SK-N-SH (cell line): ENCODE measurements around the gene LHX6. TPM values are rescaled to one million over a fixed set of nuclear protein-coding genes. Genes with fewer than 3 reads are reported as not detected.

ENCODE experiments used
- CTCF ChIA-PET: fragments of 300-600, 350-600 bp; formaldehyde crosslinking; extraction: SDS; loops from one replicate; lab custom pipeline; 2021; lab: Yijun Ruan, JAX
- POLR2A ChIA-PET: fragments of 350-600 bp; sonication (Branson Sonifier 250); formaldehyde crosslinking; extraction: SDS; loops from one replicate; lab custom pipeline; 2020; ENCODE audit warnings: antibody characterized with exemption, inconsistent platforms; lab: Yijun Ruan, JAX
- DNase-seq: peaks from one replicate; pipeline ENCODE4 v3.0.0; 2012
- H2AFZ ChIP-seq: fragments of 200-600 bp; sonication (generic); 2 replicates; pipeline ENCODE4 v1.8.1; 2016; ENCODE audit warnings: antibody characterized with exemption, mild to moderate bottlenecking, low read depth
- H3F3A ChIP-seq: fragments of 200-600 bp; sonication (generic); replicated peaks from 2 replicates; pipeline ENCODE3; 2016; ENCODE audit warnings: antibody characterized with exemption, mild to moderate bottlenecking; ENCODE audit not compliant: insufficient read depth
- H3K27ac ChIP-seq, 2 experiments: fragments of 200-500 bp in 1 of 2; fragments of 200-600 bp in 1 of 2; sonication (Bioruptor generic) in 1 of 2; sonication (generic), shearing (Covaris generic) in 1 of 2; 2 replicates each; pipeline versions ENCODE4 v1.5.1 to v1.6.1; 2014 to 2016; ENCODE audit warnings: low read depth in 2 of 2, inconsistent platforms in 1 of 2, low read length in 1 of 2, mild to moderate bottlenecking in 1 of 2, mixed read lengths in 1 of 2
- H3K27me3 ChIP-seq: fragments of 200-600 bp; sonication (generic), shearing (Covaris generic); 2 replicates; pipeline ENCODE4 v1.6.1; 2016; ENCODE audit warnings: mixed run types; ENCODE audit not compliant: insufficient read depth
- H3K36me3 ChIP-seq, 2 experiments: fragments of 200-500 bp in 1 of 2; fragments of 200-600 bp in 1 of 2; sonication (Bioruptor generic) in 1 of 2; sonication (generic) in 1 of 2; replicated peaks in 1 of 2; 2 replicates each; pipeline versions ENCODE3 to v1.5.1; 2014 to 2016; ENCODE audit warnings: low read length in 1 of 2, mild to moderate bottlenecking in 1 of 2; ENCODE audit not compliant: insufficient read depth in 2 of 2, control insufficient read depth in 1 of 2
- H3K4me1 ChIP-seq, 2 experiments: fragments of 200-500 bp in 1 of 2; fragments of 200-600 bp in 1 of 2; sonication (Bioruptor generic) in 1 of 2; sonication (generic), shearing (Covaris generic) in 1 of 2; 2 replicates each; pipeline versions ENCODE4 v1.5.1 to v1.6.1; 2014 to 2016; ENCODE audit warnings: low read depth in 1 of 2, low read length in 1 of 2, mixed run types in 1 of 2; ENCODE audit not compliant: insufficient read depth in 2 of 2, control insufficient read depth in 1 of 2
- H3K4me2 ChIP-seq: fragments of 200-600 bp; sonication (generic), shearing (Covaris generic); 2 replicates; pipeline ENCODE4 v1.6.1; 2017; ENCODE audit warnings: mixed run types
- H3K4me3 ChIP-seq, 2 experiments: fragments of 200-500 bp in 1 of 2; fragments of 200-600 bp in 1 of 2; sonication (Bioruptor generic) in 1 of 2; sonication (generic), shearing (Covaris generic) in 1 of 2; 2 replicates each; pipeline versions ENCODE4 v1.5.1 to v1.8.1; 2014 to 2016; ENCODE audit warnings: low read depth in 2 of 2, inconsistent platforms in 1 of 2, low read length in 1 of 2, mild to moderate bottlenecking in 1 of 2, mixed read lengths in 1 of 2, moderate library complexity in 1 of 2
- H3K79me2 ChIP-seq: fragments of 200-600 bp; sonication (generic); 2 replicates; pipeline ENCODE4 v1.8.1; 2017; ENCODE audit warnings: mild to moderate bottlenecking; ENCODE audit not compliant: insufficient read depth
- H3K9ac ChIP-seq: fragments of 200-600 bp; sonication (generic); 2 replicates; pipeline ENCODE4 v1.6.1; 2017; ENCODE audit warnings: mixed run types
- H3K9me2 ChIP-seq: fragments of 200-600 bp; sonication (generic); 2 replicates; pipeline ENCODE4 v1.6.1; 2017; ENCODE audit warnings: mixed run types
- H3K9me3 ChIP-seq: fragments of 200-600 bp; sonication (generic); 2 replicates; pipeline ENCODE4 v1.6.1; 2017; ENCODE audit warnings: mixed run types, mild to moderate bottlenecking, moderate library complexity
- H4K20me1 ChIP-seq: fragments of 200-600 bp; sonication (generic); 2 replicates; pipeline ENCODE4 v1.6.1; 2017; ENCODE audit warnings: mild to moderate bottlenecking, mixed run types; ENCODE audit not compliant: insufficient read depth
- ELF1 ChIP-seq: IDR thresholded peaks from 2 replicates; pipeline ENCODE4 v1.4.0; 2012
- EP300 ChIP-seq, 2 experiments: IDR thresholded peaks; 2 replicates each; pipeline versions ENCODE4 v1.4.0 to v1.6.1; 2012; ENCODE audit warnings: borderline replicate concordance in 1 of 2, low read depth in 1 of 2, low read length in 1 of 2
- EZH2phosphoT487 ChIP-seq: fragments of 200-600 bp; sonication (generic); IDR thresholded peaks from 2 replicates; pipeline ENCODE4 v1.6.1; 2017; ENCODE audit warnings: low read depth, mixed run types, mild to moderate bottlenecking, antibody characterized with exemption, moderate library complexity, borderline replicate concordance
- FOSL2 ChIP-seq: IDR thresholded peaks from 2 replicates; pipeline ENCODE4 v1.4.0; 2012; ENCODE audit warnings: low read depth, mild to moderate bottlenecking, moderate library complexity, borderline replicate concordance
- FOXJ3 ChIP-seq: sonication (generic); formaldehyde crosslinking; IDR thresholded peaks from 2 replicates; pipeline ENCODE4 v1.5.1; 2020; ENCODE audit warnings: mild to moderate bottlenecking, missing genetic modification reagents
- FOXM1 ChIP-seq: IDR thresholded peaks from 2 replicates; pipeline ENCODE4 v1.4.0; 2012; ENCODE audit warnings: low read depth, mild to moderate bottlenecking
- GABPA ChIP-seq: IDR thresholded peaks from 2 replicates; pipeline ENCODE4 v1.4.0; 2012; ENCODE audit warnings: low read depth, mild to moderate bottlenecking
- GATA2 ChIP-seq: sonication (generic); formaldehyde crosslinking; IDR thresholded peaks from 2 replicates; pipeline ENCODE4 v1.5.0; 2020; ENCODE audit warnings: mild to moderate bottlenecking, missing genetic modification reagents
- JUND ChIP-seq: IDR thresholded peaks from 2 replicates; pipeline ENCODE4 v1.4.0; 2012
- POLR2AphosphoS5 ChIP-seq: IDR thresholded peaks from 2 replicates; pipeline ENCODE4 v1.6.1; 2012; ENCODE audit warnings: low read depth, low read length
- RAD21 ChIP-seq: IDR thresholded peaks from 2 replicates; pipeline ENCODE4 v1.6.1; 2012; ENCODE audit warnings: mild to moderate bottlenecking, low read length
- SIN3A ChIP-seq: IDR thresholded peaks from 2 replicates; pipeline ENCODE4 v1.6.1; 2012; ENCODE audit warnings: low read depth, mild to moderate bottlenecking, low read length, moderate library complexity, borderline replicate concordance
- SMC3 ChIP-seq: IDR thresholded peaks from 2 replicates; pipeline ENCODE4 v1.6.1; 2012; ENCODE audit warnings: low read depth, low read length, improper control_type of control experiment
- TAF1 ChIP-seq: IDR thresholded peaks from 2 replicates; pipeline ENCODE4 v1.6.1; 2012; ENCODE audit warnings: low read depth, mild to moderate bottlenecking, low read length, moderate library complexity, borderline replicate concordance
- TEAD4 ChIP-seq: IDR thresholded peaks from 2 replicates; pipeline ENCODE4 v1.4.0; 2012; ENCODE audit warnings: mild to moderate bottlenecking, borderline replicate concordance; ENCODE audit not compliant: insufficient read depth
- YY1 ChIP-seq: IDR thresholded peaks from 2 replicates; pipeline ENCODE4 v1.4.0; 2012; ENCODE audit warnings: low read depth, mild to moderate bottlenecking
- WGBS: methylation state at CpG from one replicate; pipeline ENCODE4 v1.1.6; 2017; ENCODE audit warnings: low lambda C conversion rate; 5-methylcytosine and 5-hydroxymethylcytosine counted together
- polyA plus RNA-seq, 3 experiments: library from polyadenylated mRNA; depleted of rRNA; stranded (reverse); fragments of >200 nt; gene quantifications; 2 replicates each; pipeline ENCODE4 v1.2.3, GENCODE V29; 2012
- TF ChIP-seq, protein P1 (sequence below): fragments of 150-350 bp; IDR thresholded peaks from 2 replicates; pipeline ENCODE4 v1.6.1; 2016; ENCODE audit warnings: mild to moderate bottlenecking, low read depth, low read length
- TF ChIP-seq, protein P2 (sequence below): fragments of 150-350 bp; IDR thresholded peaks from 2 replicates; pipeline ENCODE4 v1.6.1; 2017; ENCODE audit warnings: antibody characterized with exemption, low read length, low read depth, borderline replicate concordance
- TF ChIP-seq, protein P3 (sequence below): fragments of 200-600 bp; sonication (generic); IDR thresholded peaks from 2 replicates; pipeline ENCODE4 v1.6.1; 2017; ENCODE audit warnings: antibody characterized with exemption, mild to moderate bottlenecking, moderate library complexity
- TF ChIP-seq, protein P4 (sequence below): IDR thresholded peaks from 2 replicates; pipeline ENCODE4 v1.4.0; 2012; ENCODE audit warnings: low read depth, borderline replicate concordance
- TF ChIP-seq, protein P5 (sequence below): IDR thresholded peaks from 2 replicates; pipeline ENCODE4; 2012

Gene LHX6
- polyA plus RNA-seq, 1 of the 3 experiments (the other 2 are of a cell fraction) = 0.02 TPM

DNA sequence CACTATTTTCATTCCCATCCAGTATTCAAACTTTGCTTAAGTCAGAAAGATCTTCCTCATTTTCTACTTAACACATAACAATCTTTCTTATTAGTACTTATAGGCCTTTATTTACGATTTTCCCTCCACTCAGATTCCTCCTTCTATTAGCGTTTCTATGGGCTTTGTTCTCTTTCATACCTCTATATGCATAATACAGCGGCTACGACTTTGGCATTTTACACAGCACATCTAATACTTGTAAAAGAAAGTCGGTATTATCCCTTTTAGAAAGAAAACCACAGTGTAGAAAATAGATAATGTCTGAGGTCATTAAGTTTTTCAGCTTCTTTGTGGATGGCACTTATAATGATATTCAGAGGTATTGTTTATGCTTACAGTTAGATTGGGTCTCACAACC, 27.4 kb upstream of the LHX6 start:
- CTCF ChIA-PET = interaction anchor here (1.1 to 1.2 kb wide), 2 partner anchors 131 kb away, joined by 3 read pairs; no protein-coding TSS in a partner anchor
- Histone ChIP-seq H3K27ac (no peak overlapping the region), H4K20me1 (no peaks in the 10 kb centered on the region), H3K9ac (no peak overlapping the region), H3K36me3 (peaks cover 31 to 56% of the 10 kb centered on the region in 2 experiments), H3K4me3 (no peak overlapping the region), H3K79me2 (peaks cover 30% of the 10 kb centered on the region), H3K4me2 (no peak overlapping the region), H3K9me3 (no peaks in the 10 kb centered on the region), H3F3A (no peaks in the 10 kb centered on the region), H3K9me2 (no peaks in the 10 kb centered on the region), H3K4me1 (peaks cover 0 to 6% of the 10 kb centered on the region in 2 experiments; a peak in 1 of 4 replicates), H2AFZ (no peak overlapping the region), H3K27me3 (no peaks in the 10 kb centered on the region)
- no peak for TF ChIP-seq FOXJ3 (CRISPR knock-in tag)
- TF ChIP-seq GABPA = no peak
- TF ChIP-seq, protein P1, sequence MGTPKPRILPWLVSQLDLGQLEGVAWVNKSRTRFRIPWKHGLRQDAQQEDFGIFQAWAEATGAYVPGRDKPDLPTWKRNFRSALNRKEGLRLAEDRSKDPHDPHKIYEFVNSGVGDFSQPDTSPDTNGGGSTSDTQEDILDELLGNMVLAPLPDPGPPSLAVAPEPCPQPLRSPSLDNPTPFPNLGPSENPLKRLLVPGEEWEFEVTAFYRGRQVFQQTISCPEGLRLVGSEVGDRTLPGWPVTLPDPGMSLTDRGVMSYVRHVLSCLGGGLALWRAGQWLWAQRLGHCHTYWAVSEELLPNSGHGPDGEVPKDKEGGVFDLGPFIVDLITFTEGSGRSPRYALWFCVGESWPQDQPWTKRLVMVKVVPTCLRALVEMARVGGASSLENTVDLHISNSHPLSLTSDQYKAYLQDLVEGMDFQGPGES = no peak
- no peak for TF ChIP-seq EP300 (IDR thresholded peaks at IDR 0.05; ENCODE audit: borderline replicate concordance in 1 of 2, low read depth in 1 of 2, low read length in 1 of 2)
- no peak for TF ChIP-seq GATA2 (CRISPR knock-in tag)
- TF ChIP-seq JUND = no peak
- TF ChIP-seq EZH2phosphoT487 = no peak
- no peak for TF ChIP-seq YY1
- DNase-seq = no peak
- POLR2A ChIA-PET = interaction anchor here (1.0 kb wide), 1 partner anchor 8 kb away, joined by 3 read pairs; the partner anchor contains the start of genes MRRF and RBM18
- WGBS = 97% methylated on average over 5 of the region's 5 CpGs

DNA sequence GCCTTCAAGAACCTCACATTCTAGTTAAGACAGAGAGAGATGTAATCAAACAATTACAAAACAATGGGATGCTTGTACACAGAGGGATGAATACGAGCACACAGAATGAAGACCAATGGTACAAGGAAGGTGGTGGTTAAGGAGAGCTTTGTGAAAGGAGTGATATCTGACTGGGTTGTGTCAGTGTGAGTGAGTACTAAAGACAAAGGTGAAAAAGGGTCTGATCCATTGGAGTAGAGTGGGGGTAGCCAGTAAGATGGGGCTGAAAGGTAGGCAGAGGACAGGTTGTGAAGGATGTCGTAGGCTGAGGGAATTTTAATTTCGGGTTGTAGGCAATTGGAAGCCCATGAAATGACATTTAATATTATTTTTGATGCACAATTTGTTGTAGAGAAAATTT, 26.0 kb upstream of the LHX6 start:
- TF ChIP-seq POLR2AphosphoS5 (no peak), FOSL2 (no peak), JUND (no peak), ELF1 (no peak), SIN3A (no peak), EZH2phosphoT487 (no peak), YY1 (no peak), FOXM1 (no peak), TAF1 (no peak), RAD21 (no peak), SMC3 (no peak), FOXJ3 (CRISPR knock-in tag) (no peak), TEAD4 (no peak)
- TF ChIP-seq, protein P2, sequence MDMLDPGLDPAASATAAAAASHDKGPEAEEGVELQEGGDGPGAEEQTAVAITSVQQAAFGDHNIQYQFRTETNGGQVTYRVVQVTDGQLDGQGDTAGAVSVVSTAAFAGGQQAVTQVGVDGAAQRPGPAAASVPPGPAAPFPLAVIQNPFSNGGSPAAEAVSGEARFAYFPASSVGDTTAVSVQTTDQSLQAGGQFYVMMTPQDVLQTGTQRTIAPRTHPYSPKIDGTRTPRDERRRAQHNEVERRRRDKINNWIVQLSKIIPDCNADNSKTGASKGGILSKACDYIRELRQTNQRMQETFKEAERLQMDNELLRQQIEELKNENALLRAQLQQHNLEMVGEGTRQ = no peak
- TF ChIP-seq, protein P3, sequence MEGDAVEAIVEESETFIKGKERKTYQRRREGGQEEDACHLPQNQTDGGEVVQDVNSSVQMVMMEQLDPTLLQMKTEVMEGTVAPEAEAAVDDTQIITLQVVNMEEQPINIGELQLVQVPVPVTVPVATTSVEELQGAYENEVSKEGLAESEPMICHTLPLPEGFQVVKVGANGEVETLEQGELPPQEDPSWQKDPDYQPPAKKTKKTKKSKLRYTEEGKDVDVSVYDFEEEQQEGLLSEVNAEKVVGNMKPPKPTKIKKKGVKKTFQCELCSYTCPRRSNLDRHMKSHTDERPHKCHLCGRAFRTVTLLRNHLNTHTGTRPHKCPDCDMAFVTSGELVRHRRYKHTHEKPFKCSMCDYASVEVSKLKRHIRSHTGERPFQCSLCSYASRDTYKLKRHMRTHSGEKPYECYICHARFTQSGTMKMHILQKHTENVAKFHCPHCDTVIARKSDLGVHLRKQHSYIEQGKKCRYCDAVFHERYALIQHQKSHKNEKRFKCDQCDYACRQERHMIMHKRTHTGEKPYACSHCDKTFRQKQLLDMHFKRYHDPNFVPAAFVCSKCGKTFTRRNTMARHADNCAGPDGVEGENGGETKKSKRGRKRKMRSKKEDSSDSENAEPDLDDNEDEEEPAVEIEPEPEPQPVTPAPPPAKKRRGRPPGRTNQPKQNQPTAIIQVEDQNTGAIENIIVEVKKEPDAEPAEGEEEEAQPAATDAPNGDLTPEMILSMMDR = no peak
- TF ChIP-seq, protein P4, sequence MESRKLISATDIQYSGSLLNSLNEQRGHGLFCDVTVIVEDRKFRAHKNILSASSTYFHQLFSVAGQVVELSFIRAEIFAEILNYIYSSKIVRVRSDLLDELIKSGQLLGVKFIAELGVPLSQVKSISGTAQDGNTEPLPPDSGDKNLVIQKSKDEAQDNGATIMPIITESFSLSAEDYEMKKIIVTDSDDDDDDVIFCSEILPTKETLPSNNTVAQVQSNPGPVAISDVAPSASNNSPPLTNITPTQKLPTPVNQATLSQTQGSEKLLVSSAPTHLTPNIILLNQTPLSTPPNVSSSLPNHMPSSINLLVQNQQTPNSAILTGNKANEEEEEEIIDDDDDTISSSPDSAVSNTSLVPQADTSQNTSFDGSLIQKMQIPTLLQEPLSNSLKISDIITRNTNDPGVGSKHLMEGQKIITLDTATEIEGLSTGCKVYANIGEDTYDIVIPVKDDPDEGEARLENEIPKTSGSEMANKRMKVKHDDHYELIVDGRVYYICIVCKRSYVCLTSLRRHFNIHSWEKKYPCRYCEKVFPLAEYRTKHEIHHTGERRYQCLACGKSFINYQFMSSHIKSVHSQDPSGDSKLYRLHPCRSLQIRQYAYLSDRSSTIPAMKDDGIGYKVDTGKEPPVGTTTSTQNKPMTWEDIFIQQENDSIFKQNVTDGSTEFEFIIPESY = no peak
- TF ChIP-seq, protein P5, sequence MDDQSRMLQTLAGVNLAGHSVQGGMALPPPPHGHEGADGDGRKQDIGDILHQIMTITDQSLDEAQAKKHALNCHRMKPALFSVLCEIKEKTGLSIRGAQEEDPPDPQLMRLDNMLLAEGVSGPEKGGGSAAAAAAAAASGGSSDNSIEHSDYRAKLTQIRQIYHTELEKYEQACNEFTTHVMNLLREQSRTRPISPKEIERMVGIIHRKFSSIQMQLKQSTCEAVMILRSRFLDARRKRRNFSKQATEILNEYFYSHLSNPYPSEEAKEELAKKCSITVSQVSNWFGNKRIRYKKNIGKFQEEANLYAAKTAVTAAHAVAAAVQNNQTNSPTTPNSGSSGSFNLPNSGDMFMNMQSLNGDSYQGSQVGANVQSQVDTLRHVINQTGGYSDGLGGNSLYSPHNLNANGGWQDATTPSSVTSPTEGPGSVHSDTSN = no peak
- no peak overlapping the region for H3K4me2 ChIP-seq
- no peak overlapping the region for H3K27ac ChIP-seq
- no peaks in the 10 kb centered on the region for H3K27me3 ChIP-seq
- 94% methylated on average over 3 of the region's 3 CpGs for WGBS
- no peak overlapping the region for H3K9ac ChIP-seq
- H3F3A ChIP-seq = no peaks in the 10 kb centered on the region
- no peak overlapping the region for H3K4me3 ChIP-seq
- no peak for DNase-seq
- H4K20me1 ChIP-seq = no peaks in the 10 kb centered on the region
- CTCF ChIA-PET = interaction anchor here (1.1 kb wide), 1 partner anchor 244 kb away, joined by 3 read pairs; no protein-coding TSS in a partner anchor
- no peaks in the 10 kb centered on the region for H3K9me2 ChIP-seq
- H3K4me1 ChIP-seq = peaks cover 0 to 6% of the 10 kb centered on the region in 2 experiments; a peak in 1 of 4 replicates
- peaks cover 29 to 55% of the 10 kb centered on the region in 2 experiments for H3K36me3 ChIP-seq
- no peak overlapping the region for H2AFZ ChIP-seq
- no peaks in the 10 kb centered on the region for H3K9me3 ChIP-seq
- peaks cover 29% of the 10 kb centered on the region for H3K79me2 ChIP-seq
- POLR2A ChIA-PET = no interaction called here
